ENCODE results near the gene ZNF358. TPM values are rescaled to one million over a fixed set of nuclear protein-coding genes. Genes with fewer than 3 reads are reported as not detected.
A peak's percentile ranks its signal among the peaks of the same experiment; 100 is the strongest.

ZNF358 gene
- polyA plus RNA-seq (ENCODE audit: insufficient read length), result 61.8 TPM

DNA sequence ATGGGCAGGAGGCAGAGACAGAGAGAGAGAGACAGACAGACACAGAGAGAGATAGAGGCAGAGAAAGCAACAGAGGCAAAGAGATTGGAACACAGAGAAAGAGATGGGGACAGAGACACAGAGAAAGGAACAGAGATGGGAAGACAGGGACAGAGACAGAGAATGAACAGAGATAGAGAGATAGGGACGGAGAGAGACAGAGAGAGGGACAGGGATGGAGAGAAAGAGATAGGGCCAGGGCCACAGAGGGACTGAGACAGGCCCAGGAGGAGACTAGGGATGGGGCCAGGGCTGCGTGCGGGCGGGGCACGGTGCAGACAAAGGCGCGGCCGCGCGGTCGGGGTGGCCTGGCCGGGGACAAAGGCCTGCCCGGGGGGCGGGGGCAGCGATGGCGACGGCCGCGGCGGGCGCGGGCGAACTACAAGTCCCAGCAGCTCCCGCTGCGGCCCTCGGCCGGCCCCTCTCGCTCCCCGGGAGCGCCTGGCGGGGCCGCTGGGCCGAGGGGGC lies at the start of gene ZNF358:
Gene ZNF358 (plus strand): TSS at position 459 of the 507 bp plus-strand sequence. CDS start 3,140 bp downstream, outside the sequence.
- DNase-seq, result peak; percentile 82

DNA sequence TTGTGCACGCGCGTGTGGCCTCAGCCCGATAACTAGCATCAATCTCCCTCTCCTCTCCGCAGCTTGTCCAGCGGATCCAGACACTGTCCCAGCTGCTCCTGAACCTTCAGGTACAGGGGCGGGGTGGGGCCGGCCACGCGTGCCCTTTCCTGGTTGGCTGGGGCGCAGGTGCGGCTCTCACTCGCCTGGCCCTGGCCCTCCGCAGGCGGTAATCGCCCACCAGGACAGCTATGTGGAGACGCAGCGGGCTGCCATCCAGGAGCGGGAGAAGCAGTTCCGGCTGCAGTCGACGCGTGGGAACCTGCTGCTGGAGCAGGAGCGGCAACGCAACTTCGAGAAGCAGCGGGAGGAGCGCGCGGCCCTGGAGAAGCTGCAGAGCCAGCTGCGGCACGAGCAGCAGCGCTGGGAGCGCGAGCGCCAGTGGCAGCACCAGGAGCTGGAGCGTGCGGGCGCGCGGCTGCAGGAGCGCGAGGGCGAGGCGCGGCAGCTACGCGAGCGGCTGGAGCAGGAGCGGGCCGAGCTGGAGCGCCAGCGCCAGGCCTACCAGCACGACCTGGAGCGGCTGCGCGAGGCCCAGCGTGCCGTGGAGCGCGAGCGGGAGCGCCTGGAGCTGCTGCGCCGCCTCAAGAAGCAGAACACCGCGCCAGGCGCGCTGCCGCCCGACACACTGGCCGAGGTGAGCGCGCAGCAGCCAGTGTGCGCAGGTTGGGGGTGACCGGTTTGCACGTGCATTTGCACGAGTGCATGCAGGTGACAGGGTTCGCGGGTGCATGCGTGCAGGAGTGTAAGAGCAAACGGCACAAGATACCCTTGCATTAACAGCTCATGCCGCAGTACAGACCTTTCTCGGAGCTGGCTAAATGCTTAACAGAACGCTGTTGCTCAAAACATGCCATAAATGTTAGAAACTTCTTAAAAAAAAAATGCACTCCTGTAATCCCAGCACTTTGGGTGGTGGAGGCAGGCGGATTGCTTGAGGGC lies 48.6 kb upstream of the ZNF358 start:
- no peak for DNase-seq

DNA sequence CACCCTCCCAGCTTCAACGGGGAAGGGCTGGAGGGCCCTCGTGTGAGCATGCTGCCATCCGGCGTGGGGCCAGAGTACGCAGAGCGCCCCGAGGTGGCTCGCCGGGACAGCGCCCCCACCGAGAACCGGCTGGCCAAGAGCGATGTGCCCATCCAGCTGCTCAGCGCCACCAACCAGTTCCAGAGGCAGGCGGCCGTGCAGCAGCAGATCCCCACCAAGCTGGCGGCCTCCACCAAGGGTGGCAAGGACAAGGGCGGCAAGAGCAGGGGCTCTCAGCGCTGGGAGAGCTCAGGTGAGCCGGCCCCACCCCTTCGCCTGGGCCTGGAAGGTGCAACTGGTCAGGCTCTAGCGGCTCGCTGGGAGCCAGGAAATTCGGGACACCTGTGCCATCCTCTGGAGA lies 47.1 kb upstream of the ZNF358 start:
- DNase-seq, result no peak

DNA sequence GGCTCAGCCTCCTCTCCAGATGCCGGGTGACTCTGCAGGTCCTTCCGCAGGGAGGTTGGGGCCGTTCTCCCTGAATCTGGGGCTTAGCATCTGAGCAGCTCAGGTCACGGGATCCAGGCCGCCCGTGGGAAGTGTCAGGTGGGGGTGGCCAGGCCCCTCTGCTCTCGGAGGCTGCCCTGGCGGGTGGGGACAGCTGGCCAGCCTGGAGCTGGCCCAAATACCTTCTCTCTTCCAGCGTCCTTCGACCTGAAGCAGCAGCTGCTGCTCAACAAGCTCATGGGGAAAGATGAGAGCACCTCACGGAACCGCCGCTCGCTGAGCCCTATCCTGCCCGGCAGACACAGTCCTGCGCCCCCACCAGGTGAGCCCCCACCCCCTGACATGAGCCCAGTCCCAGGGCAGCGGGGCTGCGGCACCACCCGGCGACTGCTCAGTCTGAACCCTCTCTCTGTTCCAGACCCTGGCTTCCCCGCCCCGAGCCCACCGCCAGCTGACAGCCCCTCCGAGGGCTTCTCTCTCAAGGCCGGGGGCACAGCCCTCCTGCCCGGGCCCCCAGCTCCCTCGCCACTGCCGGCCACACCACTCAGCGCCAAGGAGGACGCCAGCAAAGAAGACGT lies 46.1 kb upstream of the ZNF358 start:
- no peak for DNase-seq

DNA sequence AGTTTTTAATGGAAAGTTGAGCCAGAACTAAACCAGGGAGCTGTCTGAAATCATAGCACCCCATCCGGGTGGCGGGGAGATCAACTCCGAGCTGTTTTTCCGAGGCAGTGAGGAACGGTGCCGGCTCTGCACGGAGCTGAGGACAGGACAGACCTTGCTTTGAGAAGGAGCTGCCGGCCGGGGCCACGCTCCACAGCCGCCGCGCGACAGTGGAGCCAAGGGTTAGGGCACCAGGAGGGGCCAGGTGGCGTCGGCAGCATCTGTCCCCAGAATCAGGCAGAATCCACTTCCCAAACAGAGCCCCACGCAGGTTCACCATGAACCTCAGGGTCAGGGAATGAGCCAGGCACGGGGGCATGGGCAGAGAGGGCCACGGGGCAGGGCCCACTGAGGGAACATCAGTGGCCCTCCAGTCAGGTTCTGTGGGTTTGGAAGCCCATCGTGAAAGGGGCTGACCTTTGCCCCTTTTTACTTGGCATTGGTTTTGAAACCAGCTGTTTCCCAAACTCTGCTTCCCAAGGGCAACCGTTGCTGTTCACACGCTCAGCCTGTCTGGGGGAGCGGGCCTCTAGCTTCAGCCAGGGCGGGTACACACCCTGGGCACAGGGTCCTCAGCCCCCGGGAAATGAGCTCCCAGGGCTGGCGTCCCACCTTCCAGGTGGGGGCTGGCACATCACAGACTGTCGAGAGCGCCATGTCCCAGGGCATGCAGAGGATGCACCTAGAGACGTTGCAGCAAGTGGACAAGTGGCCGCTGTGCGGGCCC lies 45.2 kb upstream of the ZNF358 start:
- no peak for DNase-seq

DNA sequence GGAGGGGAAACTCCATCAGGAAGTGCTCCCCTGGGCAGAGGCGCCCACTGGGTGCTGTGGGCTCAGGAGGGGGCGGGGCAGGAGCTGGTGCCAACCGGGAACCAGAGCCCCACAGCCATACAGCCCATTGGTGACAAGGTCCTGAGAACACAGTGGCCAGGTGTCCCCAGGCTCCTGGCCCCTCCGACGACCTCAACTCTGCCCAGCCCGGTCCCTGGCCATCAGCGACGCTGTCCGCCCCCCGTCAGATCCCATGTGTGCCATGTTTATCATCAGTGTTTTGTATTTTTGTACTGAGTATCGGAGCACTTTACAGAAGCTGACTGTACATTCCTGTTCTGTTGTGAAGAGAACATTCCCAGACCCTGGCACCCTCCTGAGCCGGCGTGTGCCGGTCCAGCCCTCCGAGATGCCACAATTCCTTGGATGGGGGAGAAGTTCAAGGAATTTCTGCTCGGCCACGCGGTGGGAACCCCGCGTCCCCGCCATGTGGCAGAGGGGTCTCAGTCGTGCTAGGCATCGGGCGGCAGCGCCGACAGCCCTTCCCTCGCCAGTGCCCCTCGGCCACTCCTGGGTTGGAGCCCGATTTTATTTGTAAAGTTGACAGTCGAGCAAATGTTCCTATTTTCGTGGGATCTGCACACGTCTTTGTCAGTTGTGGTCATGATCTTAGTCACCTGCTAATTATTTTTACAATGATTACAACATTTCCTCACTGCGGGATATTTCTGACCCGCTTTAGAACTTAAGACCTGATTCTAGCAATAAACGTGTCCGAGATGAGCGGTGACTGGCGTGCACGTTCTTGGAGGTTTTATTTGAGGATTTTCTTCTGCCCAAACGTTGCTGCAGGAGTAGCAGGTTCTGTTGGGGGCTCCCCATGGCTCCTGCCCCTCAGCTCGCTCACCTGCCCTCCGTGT lies 43.9 kb upstream of the ZNF358 start:
- no peak for DNase-seq

DNA sequence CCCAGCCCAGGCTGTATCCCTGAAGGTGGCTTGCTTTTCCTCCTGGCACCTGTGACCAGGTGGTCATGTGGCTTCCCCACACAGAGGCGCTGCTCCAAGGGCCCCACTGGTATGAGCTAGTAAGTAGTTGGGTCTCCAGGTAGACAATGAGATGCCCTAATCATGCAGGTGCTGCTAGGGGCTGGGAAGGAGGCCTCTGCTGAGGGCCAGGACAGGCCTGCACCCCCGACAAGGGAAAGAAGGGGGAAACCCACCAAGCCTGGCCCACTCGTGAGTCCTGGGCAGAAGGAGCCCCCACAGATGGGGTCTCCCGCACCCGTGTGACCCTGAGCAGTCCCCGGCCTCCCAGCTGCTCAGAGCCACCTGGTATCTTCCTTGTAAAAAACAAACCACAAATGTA lies 40.2 kb upstream of the ZNF358 start:
- no peak for DNase-seq

DNA sequence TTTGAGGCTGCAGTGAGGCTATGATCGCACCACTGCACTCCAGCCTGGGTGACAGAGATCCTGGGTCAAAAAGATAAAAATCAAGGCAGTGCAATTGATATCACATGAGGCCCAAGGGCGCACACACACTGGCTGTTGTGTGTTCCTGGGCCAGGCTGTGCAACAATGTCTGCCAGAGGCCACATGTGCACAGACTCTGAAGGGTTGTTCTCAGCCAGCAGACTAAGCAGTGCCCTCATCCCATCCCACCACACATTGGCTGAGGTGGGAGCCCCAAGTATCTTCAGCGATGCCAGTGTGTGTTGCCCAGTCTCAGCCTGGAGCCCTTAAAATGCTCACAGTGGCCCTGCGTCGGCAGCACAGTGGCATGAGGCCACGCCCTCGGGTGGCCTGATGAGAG lies 39.7 kb upstream of the ZNF358 start:
- no peak for DNase-seq

DNA sequence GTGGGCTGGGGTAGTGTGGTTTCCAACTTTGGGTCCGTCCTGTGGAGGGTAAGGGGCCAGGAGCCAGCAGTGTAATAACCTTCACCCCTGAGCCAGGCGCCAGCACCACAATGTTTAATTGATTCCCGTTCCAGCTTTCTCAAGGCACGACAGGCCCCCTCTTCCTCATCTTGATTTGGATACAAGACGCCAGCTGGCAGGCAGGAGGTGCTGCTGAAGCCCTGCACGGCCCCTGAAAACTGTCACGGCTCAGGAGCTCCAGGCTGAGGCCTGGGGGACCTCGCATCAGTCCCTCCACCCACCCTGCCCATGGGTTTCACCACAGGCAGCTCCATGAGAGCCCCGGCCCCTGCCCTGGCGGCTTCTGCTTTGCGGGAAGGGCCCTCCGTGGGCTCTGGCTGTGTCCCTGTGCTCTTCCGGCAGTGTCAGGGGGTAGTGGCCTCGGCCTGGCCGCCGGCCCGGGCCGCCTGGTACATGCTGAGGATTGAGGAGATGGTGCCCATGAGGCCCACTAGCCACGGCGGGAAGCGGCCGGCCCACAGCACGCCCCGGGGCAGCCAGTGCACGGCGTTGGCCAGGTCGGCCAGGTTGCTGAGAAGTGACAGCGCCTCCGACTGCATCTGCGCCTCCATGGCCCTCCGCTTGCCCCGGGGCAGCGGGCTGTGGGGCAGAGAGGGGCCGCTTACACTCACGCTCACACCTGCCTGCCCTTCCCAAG lies 39.0 kb upstream of the ZNF358 start:
- DNase-seq, result no peak

DNA sequence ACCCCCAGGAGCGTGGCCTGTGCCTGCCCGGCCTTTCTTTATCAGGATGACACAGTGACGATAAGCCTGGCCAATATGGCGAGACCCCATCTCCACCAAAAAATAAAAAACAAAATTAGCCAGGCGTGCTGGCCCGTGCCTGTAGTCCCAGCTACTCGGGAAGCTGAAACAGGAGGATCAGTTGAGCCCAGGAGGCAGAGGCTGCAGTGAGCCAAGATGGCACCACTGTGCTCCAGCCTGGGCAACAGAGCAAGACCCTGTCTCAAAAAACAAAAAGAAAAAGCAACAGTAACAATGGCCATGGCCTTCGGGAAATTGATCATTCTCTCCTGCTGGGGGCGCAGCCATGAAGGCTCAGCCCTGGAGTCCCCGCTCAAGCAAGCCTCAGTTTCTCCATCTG lies 38.1 kb upstream of the ZNF358 start:
- DNase-seq, result no peak

DNA sequence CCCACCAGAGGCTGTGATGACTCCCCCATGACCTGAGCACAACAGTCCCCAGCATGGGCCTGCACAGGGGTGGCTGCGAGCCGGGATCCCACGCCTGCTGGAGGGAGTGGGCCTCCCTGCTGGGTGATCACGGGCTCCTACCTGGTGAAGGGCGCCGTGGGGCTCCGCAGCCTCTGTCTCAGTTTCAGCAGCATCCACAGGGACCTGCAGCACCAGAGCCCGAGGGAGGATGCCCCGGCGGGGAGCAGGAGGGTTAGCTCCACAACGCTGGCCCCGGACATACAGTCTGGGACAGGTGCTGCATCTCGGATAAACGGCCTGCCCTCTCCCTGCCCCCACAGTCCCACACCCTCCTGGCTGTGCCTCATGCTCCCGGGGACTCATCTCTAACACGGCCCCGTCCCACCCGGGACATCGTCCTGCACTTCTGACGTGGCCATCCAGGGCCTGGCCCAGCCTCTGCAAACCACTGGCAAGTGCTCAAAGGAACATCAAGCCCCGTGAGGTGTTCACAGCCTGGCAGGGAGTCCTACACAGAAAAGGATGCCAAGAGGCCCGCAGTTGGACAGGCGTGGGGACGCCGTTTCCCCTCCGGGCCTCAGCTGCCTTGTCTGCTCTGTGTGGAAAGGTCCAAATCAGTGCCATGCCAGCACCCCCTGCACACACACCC lies 37.6 kb upstream of the ZNF358 start:
- DNase-seq, result no peak

DNA sequence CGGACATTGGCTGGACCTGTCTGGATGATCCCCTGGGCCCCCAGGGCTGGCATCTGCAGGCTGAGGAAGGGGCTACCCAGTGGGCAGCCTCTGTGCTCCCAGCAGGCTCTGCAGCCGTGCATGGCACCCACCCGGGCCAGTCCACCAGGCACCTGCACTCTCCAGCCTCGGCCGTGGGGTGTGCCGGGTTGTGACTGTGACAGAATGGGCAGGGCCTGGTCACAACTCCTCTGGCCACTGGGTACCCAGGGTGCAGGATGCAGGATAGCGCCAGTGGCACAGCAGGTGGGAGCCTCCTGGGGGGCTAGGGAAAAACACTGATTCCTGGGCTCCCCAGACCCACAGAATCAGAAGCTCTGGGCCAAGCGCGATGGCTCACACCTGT lies 37.1 kb upstream of the ZNF358 start:
- DNase-seq, result no peak

DNA sequence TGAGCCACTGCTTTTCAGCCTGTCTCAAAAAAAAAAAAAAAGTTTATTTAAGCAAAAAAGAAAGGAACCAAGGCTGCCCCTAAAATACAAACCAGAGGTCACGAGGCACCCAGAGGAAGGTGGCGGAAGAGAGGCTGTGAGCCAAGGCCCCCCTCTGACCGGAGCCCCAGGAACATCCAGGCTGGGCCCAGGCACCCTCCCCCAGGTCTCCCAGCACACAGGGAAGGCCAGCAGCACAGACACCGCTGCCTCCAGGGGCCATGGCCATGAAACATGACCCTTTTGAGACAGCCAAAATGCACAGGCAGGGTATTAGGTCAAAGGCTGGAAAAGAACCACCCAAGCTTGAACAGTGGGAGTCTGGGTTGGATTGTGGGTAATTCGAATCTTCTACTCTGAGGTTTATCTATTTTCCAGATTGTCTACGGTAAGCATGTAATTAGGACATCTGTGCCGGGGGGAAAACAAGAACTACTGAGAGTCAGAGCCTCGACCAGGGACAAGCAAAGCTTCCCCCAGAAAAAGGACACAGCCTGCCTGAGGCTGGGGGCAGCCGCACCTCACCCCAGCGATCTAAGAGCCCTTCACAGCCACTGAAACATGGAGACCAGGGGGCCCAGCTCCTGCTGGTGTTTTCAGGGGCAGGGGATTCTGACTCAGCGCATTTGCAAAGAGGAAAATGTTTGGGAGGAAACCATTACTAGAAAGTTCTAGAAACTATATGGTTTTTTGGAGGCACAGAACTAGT lies 35.5 kb upstream of the ZNF358 start:
- DNase-seq, result no peak

DNA sequence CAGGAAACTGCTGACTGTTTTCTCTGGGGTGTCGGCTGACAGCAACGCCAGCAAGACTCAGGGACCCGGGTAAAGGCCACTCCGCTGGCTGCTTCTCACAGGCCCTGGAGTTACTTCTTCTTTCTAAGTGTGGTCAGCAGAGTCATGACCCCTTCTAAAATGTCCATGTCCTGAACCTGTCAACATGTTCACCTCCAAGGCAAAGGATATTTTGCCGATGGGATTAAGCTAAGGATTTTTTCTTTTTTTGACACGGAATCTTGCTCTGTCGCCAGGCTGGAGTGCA lies 35.0 kb upstream of the ZNF358 start:
- no peak for DNase-seq

DNA sequence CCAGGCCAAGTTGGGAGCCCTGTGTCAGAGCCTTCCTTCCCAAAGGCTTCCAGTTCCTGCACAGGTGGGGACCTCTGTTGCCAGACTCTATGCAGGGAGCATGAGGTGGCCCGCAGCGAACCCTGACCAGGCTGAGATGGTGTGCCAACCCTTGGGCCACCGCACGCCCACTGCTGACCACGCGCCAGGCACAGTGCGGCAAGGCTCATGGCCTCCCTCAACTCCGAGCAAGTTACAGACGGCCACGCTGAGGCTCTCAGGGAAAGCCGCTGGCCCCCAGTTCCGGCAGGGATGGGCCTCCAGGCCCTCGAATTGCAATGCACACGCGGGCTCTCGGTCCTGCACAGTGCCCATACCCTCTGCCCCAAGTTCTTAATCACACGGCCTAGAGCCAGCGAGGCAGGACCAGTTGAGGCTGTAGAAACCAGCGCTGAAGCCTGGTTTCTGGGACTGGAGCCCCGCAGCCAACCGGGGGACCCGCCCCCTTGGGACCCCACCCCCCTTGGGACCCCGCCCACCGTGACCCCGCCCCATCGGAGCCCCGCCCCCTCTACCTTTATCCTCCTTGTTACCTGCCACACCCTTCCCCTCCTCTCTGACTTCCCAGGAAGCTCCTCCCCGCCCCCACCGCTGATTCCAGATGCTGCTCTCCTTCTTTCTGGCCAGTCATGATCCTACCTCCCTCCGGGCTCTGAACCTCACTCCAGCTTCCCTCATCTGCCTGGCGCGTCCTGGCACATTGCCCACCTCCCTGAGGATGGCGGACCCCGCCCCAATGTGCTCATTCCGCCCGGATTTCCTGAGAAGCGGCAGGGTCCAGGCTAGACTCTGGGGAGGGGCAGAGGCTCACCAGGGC lies 33.1 kb upstream of the ZNF358 start:
- DNase-seq, result no peak

DNA sequence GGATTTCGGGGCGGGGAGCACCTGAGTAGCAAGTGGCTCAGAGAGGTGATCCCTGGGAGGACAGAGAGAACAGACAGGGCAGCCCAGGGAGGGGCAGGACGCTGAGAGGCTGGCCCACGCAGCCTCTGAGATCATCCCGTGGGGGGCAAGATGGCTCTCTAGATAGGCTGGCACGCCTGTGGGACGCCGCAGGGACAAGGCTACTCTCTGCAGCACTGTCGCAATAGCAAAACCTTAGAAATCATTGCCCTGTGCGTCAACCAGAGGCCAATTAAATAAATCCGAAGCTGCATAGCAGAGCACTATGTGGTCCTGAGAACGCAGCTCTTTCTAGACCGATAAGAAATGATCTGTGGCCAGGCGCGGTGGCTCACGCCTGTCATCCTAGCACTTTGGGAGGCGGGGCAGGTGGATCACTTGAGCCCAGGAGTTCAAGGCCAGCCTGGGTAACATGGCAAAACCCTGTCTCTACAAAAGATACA lies 32.1 kb upstream of the ZNF358 start:
- no peak for DNase-seq

DNA sequence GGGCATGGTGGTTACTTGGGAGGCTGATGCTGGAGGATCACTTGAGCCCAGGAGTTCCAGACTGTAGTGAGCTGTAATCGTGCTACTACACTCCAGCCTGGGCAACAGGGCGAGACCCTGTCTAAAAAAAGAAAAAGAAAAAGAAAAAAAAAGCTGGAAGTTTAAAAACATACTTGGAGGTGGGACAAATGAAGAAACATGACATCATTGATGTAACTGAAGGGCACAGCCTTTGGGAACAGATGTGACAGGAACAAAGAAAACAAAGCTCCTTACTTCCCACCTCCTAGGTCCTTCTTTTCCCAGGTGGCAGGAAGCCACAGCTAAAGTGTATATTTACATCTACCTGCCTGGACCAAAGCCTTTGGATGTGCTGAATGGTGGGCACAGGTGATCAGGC lies 29.0 kb upstream of the ZNF358 start:
- no peak for DNase-seq

DNA sequence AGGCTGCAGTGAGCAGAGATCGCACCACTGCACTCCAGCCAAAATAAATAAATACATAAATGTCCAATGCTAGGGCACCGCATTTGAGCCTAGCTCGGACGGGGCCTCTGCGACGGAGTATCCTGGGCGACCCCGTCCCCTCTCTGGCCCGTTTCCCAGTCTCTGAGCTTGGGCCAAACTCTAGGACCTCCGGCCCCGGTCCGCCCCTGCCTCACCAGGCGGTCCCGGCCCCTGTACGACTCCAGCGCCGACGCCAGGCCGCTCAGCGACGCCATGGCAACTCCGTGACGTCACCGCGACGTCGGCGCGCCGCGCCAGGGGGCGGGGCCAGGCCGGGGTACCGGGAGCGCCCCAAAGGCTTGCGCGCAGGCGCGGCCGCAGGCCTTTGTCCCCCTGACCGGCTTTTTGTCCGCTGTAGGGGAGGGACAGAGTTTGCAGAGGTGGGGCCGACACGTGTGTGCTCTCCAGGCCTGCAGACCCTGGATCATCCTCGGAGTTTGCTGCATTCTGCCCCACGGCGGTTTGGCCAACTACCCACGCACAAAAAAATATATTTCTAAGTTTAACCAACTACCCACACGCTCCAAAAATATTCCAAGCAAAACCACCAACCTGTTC lies 27.1 kb upstream of the ZNF358 start, which contains the start of gene PEX11G:
Gene PEX11G (minus strand): TSS at position 300 of the 618 bp plus-strand sequence. CDS start 25 bp downstream, at position 275.
- DNase-seq, result peak; percentile 95

All from hindlimb muscle (tissue), 1 donor.